Mesothelial cell of epicardium (in vitro differentiated cells): Measurements from ENCODE around the gene FAM181A. TPM values are rescaled to one million over a fixed set of nuclear protein-coding genes. Genes with fewer than 3 reads are reported as not detected.

Experiments used
- DNase-seq, 2 experiments: peaks; one replicate each; pipeline ENCODE4 v3.0.0; 2021; ENCODE audit warnings: low spot score in 2 of 2; ENCODE audit not compliant: unreplicated experiment in 2 of 2
- H3K27ac Mint-ChIP-seq: 2 replicates; pipeline ENCODE4 v1.8.0; 2021; ENCODE audit warnings: mixed read lengths
- H3K27me3 Mint-ChIP-seq: 2 replicates; pipeline ENCODE4 v1.8.0; 2021; ENCODE audit warnings: low read depth, mixed read lengths
- H3K36me3 Mint-ChIP-seq: 2 replicates; pipeline ENCODE4 v1.8.0; 2021; ENCODE audit warnings: mixed read lengths
- H3K4me1 Mint-ChIP-seq: 2 replicates; pipeline ENCODE4 v1.8.0; 2021; ENCODE audit warnings: mixed read lengths
- H3K4me3 Mint-ChIP-seq: 2 replicates; pipeline ENCODE4 v1.8.0; 2021; ENCODE audit warnings: mild to moderate bottlenecking, moderate library complexity, mixed read lengths
- H3K9me3 Mint-ChIP-seq: 2 replicates; pipeline ENCODE4 v1.8.0; 2021; ENCODE audit warnings: mixed read lengths
- CTCF ChIP-seq: fragments of 200-600 bp; sonication (generic); IDR thresholded peaks from one replicate; pipeline ENCODE4 v1.5.0; 2021; ENCODE audit warnings: antibody characterized with exemption; ENCODE audit not compliant: unreplicated experiment
- total RNA-seq: library from RNA; stranded (reverse); gene quantifications from 3 replicates; pipeline ENCODE4 v1.2.1, GENCODE V29; 2021

Gene FAM181A
- total RNA-seq, 1 donor from 2014 or later = not detected

- Mint-ChIP-seq H3K27me3 (peaks cover 9% of the 10 kb centered on the region), H3K4me1 (no peaks in the 10 kb centered on the region)
- DNase-seq = no peak
Measured at GRCh38 chr14:93944348-93945069, 17.4 kb downstream of the FAM181A start.

GRCh38 chr14:93945070-93945399, 17.9 kb downstream of the FAM181A start:
- DNase-seq = no peak
- Mint-ChIP-seq H3K27ac (no peak overlapping the region), H3K9me3 (no peaks in the 10 kb centered on the region), H3K36me3 (no peaks in the 10 kb centered on the region), H3K4me3 (no peak overlapping the region), H3K4me1 (no peaks in the 10 kb centered on the region), H3K27me3 (peaks cover 5% of the 10 kb centered on the region)
- TF ChIP-seq CTCF = no peak

More at GRCh38 chr14:93944348-93945069, 17.4 kb downstream of the FAM181A start:
- Mint-ChIP-seq H3K27ac (no peak overlapping the region), H3K36me3 (no peaks in the 10 kb centered on the region), H3K4me3 (no peak overlapping the region), H3K9me3 (no peaks in the 10 kb centered on the region)
- TF ChIP-seq CTCF = no peak

- no peaks in the 10 kb centered on the region for H3K4me1 Mint-ChIP-seq
- no peaks in the 10 kb centered on the region for H3K9me3 Mint-ChIP-seq
- H3K27me3 Mint-ChIP-seq = no peaks in the 10 kb centered on the region
- no peaks in the 10 kb centered on the region for H3K36me3 Mint-ChIP-seq
- no peak overlapping the region for H3K4me3 Mint-ChIP-seq
- no peak overlapping the region for H3K27ac Mint-ChIP-seq
- no peak for DNase-seq
- TF ChIP-seq CTCF = no peak
Measured at GRCh38 chr14:93946104-93946503, 19.0 kb downstream of the FAM181A start.

GRCh38 chr14:93946541-93947090, 19.5 kb downstream of the FAM181A start:
- TF ChIP-seq CTCF = no peak
- Mint-ChIP-seq H3K36me3 (no peaks in the 10 kb centered on the region), H3K4me3 (no peak overlapping the region), H3K27ac (no peak overlapping the region), H3K4me1 (no peaks in the 10 kb centered on the region), H3K9me3 (no peaks in the 10 kb centered on the region), H3K27me3 (no peaks in the 10 kb centered on the region)
- DNase-seq = no peak

GRCh38 chr14:93947282-93947681, 20.1 kb downstream of the FAM181A start:
- no peaks in the 10 kb centered on the region for H3K27me3 Mint-ChIP-seq
- no peak for DNase-seq
- no peaks in the 10 kb centered on the region for H3K4me1 Mint-ChIP-seq
- H3K9me3 Mint-ChIP-seq = no peaks in the 10 kb centered on the region
- no peaks in the 10 kb centered on the region for H3K36me3 Mint-ChIP-seq
- no peak overlapping the region for H3K27ac Mint-ChIP-seq
- H3K4me3 Mint-ChIP-seq = no peak overlapping the region
- no peak for TF ChIP-seq CTCF
